Cardiac fibroblast (primary cell): ENCODE data around the gene JARID2.

ENCODE experiments used
- DNase-seq, 2 donors: peaks; one replicate each; pipeline versions ENCODE4 v3.0.0 to v3.0.0-alpha.2; 2010; ENCODE audit warnings: low read depth in 2 of 2
- H3K4me3 ChIP-seq, 2 donors: replicated peaks in 1 of 2; 1 replicate in 1 of 2; 2 replicates in 1 of 2; pipeline ENCODE4 v1.5.1; 2011; ENCODE audit warnings: low read depth in 2 of 2, low read length in 2 of 2, mild to moderate bottlenecking in 2 of 2, moderate library complexity in 1 of 2
- CTCF ChIP-seq: IDR thresholded peaks from one replicate; pipeline ENCODE4 v1.5.1; 2011; ENCODE audit warnings: low read depth, mild to moderate bottlenecking, low read length, inconsistent platforms

The JARID2 gene

GRCh38 chr6:15270402-15270801 lies 24.5 kb downstream of the JARID2 start:
- no peak for DNase-seq
- H3K4me3 ChIP-seq = no peak overlapping the region
- no peak for TF ChIP-seq CTCF

GRCh38 chr6:15272562-15272961 lies 26.7 kb downstream of the JARID2 start:
- DNase-seq = no peak
- no peak overlapping the region for H3K4me3 ChIP-seq
- no peak for TF ChIP-seq CTCF

GRCh38 chr6:15274692-15275387 lies 29.0 kb downstream of the JARID2 start:
- peak; percentile 16 for TF ChIP-seq CTCF
- DNase-seq = peak; percentile 42 to 44
- H3K4me3 ChIP-seq = no peak overlapping the region

- no peak overlapping the region for H3K4me3 ChIP-seq
- no peak for TF ChIP-seq CTCF
These were observed 30.4 kb downstream of the JARID2 start for GRCh38 chr6:15276036-15276985.

GRCh38 chr6:15279047-15279661 lies 33.3 kb downstream of the JARID2 start:
- TF ChIP-seq CTCF = no peak
- H3K4me3 ChIP-seq = no peak overlapping the region
- no peak for DNase-seq

More at GRCh38 chr6:15276036-15276985, 30.4 kb downstream of the JARID2 start:
- peak in 1 of 2 donors; percentile 36 for DNase-seq

GRCh38 chr6:15280028-15280427 lies 34.2 kb downstream of the JARID2 start:
- no peak for TF ChIP-seq CTCF
- no peak overlapping the region for H3K4me3 ChIP-seq
- peak; percentile 69 to 73 for DNase-seq
